GM21786 (cell line): ENCODE results near the gene CDC25B.

ENCODE experiments used
- ATAC-seq: cut with Tn5 transposase; IDR thresholded peaks from one replicate; pipeline ENCODE4 v1.9.1; 2021; ENCODE audit not compliant: unreplicated experiment

The CDC25B gene

DNA sequence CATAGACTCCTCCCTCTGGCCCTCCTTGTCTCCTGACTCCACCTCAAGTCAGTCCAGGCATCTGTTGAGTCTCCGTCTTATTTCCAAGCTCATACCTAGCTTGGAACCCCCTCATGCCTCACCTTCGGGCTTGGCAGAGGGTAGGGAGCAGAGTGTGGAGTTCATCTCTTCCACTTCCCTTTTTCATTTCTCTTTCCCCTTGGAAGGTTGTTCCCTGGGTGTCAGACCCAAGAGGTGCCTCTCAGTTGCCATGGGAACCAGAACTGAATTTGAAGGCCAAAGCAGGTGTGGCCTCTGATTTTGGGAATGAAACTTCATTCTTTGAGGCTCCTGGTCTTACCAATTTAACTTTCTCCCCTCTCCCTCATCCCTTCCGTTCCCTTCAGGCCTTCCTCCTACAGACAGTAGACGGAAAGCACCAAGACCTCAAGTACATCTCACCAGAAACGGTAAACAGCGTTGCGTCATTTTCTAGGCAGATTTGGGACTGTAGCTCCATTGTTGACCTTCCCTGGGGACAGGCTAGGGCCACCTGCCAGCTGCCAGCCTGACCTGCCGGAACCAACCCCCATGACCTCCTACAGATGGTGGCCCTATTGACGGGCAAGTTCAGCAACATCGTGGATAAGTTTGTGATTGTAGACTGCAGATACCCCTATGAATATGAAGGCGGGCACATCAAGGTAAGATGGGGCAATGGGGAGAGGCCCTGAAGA, 6.6 kb downstream of the CDC25B start:
- ATAC-seq = no peak

DNA sequence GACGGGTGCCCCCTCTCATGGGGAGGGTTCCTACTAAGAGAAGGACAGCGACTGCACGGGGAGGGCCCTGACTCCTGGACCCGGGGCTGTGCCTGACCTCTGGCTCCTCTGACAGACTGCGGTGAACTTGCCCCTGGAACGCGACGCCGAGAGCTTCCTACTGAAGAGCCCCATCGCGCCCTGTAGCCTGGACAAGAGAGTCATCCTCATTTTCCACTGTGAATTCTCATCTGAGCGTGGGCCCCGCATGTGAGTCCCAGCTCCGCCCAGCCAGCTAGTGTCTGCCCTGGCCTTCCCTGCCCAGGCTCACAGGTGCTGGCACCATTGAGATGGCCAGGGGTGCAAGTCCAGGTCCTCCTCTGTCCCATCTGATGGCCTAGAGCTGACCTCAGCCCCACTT, 7.2 kb downstream of the CDC25B start:
- no peak for ATAC-seq

DNA sequence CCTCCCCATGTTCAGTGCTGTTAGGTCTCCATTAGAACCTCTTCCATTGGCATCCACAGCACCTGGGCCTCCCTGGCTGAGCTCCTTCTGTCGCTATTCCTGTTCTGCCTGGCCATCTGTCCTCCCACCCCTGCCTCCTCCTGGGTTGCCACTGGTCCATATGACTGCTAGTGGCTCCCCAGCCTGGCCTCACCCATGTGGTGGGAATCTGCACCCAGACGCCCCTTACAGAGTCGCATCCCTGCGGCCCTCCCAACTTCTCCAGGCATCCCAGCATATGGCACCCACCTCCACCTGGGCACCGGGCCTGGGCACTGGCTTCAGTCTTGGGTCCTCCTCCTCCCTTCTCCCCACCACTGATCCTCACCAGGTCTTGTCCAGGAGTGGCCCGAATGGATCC, 7.7 kb downstream of the CDC25B start:
- ATAC-seq = no peak

DNA sequence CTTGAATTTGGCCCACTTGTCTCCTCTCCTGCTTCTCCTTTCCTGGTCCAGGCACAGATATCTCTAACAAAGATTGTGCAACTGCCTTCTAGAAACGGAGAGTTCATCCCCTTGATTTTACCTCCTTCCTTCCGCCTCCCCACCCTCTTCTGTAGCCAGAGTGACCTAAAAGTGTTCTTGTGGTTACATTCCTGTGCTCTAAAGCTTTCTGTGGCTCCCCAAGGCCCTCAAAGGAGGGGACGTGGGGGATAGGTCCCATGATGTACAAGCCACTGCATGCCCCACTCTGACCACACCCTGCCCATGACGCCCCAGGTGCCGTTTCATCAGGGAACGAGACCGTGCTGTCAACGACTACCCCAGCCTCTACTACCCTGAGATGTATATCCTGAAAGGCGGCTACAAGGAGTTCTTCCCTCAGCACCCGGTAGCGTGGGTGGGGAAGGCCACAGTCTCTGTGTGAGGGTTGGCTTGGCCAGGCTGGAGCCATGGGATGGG, 8.2 kb downstream of the CDC25B start:
- ATAC-seq = no peak

DNA sequence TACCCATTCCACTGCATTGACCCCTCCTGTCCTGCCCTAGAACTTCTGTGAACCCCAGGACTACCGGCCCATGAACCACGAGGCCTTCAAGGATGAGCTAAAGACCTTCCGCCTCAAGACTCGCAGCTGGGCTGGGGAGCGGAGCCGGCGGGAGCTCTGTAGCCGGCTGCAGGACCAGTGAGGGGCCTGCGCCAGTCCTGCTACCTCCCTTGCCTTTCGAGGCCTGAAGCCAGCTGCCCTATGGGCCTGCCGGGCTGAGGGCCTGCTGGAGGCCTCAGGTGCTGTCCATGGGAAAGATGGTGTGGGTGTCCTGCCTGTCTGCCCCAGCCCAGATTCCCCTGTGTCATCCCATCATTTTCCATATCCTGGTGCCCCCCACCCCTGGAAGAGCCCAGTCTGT, 8.7 kb downstream of the CDC25B start:
- ATAC-seq = no peak

DNA sequence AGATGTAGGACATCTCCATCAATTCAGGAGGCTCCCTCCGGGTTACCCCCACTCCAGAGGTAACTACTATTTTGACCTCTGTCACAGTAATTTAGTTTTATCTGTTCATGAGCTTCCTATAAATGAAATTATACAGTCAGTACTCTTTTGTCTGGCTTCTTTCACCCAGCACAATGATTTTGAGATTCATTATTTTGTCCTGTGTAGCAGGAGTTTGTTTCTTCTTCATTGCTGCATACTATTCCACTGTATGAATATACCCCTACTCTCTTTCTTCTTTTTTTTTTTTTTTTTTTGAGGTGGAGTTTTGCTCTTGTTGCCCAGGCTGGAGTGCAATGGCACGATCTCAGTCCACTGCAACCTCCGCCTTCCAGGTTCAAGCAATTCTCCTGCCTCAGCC, 12.4 kb downstream of the CDC25B start:
- ATAC-seq = no peak

DNA sequence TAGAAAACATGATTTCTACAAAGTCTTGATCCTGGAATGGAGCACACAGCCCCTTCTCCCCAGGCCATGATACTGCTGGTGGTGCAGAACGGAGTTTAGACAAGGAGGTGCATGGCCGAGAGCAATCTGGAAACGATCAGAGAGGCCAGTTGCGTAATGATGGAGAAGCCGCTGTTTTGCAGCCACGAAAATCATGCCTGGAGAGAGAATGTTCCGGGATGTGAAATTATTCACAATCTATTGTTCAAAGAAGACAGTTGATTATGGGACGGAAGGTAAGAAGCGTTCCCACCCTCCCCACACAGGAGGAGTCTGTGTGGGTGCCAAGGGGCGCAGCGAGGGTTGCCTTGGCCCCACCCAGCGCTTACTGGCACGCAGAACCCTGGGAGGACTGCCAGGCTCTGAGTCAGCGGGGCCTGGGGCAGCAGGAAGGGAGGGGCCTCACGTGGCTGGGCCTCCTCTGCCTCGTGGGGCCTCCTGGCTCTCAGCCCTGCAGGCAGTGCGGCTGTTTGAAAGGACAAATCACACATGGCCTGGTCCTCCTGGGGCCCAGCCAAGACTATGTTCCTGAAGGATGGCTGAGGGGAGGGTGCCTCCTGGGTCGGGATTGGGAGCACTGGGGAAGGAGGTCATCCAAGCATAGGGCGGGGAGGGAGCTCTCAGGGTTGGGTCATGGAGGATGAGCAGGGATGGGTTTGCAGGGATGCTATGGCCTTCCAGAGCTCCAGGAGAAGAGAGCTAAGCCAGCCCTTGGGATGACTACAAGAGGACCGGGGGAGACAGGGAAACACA, 15.6 kb downstream of the CDC25B start:
- no peak for ATAC-seq

DNA sequence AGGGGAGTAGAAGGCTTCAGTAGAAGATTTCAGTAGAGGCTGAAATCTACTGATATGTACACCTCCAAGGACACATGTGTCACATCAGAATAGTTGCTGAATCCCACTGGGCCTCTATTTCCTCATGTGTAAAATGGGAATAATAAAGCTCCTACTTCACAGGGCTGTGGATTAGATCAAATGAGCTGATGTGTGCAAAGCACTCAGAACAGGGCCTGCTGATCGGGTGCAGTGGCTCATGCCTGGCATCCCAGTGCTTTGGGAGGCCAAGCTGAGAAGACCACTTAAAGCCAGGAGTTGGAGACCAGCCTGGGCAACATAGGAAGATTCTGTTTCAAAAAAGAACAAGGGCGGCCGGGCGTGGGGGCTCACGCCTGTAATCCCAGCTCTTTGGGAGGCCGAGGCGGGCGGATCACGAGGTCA, 16.2 kb downstream of the CDC25B start:
- ATAC-seq = no peak

DNA sequence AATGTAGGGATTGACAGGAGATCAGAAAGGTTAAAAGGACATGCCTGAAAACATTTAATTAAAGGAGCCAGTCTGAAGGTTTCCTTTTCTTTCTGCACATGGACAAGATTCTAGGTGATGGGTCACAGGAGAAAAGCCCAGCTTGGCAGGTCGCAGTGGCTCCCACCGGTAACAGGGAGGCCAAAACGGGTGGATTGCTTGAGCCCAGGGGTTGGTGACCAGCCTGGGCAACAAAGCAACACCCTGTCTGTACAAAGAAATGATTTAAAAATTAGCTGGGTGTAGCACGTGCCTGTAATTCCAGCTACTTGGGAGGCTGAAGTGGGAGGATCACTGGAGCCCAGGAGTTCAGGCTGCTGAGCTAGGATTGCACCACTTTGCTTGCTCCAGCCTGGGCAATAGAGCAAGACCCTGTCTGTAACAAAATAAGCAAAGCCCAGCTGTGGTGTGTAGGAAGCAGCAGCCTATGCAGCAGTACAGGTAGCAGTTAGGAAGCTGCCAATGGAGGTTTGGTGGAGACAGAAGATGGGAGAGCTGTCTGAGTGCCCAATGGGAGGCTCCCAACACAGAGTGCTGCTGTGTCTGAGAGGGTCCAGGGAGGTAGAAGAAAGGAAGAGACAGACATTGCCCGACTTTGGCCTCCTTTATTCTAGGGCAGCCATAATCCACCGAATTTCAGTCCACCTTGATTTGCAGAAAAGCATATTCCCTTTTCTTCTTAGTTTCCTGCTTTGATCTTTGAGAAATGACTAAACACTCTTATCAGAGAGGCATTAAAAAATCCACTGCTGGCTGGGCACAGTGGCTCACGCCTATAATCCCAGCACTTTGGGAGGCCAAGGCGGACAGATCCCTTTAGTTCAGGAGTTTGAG, 17.1 kb downstream of the CDC25B start:
- no peak for ATAC-seq

DNA sequence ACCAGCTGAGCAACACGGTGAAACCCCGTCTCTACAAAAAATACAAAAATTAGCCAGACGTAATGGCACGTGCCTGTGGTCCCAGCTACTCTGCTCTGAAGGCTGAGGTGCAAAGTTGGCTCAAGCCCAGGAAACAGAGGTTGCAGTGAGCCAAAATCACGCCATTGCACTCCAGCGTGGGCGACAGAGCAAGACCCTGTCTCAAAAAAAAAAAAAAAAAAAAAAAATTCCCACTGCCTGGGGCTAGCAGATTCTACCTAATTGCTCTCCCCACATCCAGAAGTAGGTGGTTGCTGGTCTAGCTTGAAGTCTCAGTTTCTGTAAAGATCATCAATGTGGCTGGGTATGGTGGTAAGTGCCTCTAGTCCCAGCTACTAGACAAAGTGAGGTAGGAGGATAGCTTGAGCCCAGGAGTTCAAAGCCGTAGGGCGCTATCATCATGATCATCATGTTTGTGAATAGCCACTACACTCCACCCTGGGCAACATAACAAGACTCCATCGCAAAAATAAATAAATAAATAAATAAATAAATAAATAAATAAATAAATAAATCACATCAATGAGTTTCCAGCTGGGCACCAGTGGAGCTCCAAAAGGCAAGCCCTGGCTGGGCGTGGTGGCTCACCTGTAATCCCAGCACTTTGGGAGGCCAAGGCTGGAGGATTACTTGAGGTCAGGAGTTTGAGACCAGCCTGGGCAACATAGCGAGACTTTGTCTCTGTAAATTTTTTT, 17.9 kb downstream of the CDC25B start:
- no peak for ATAC-seq

DNA sequence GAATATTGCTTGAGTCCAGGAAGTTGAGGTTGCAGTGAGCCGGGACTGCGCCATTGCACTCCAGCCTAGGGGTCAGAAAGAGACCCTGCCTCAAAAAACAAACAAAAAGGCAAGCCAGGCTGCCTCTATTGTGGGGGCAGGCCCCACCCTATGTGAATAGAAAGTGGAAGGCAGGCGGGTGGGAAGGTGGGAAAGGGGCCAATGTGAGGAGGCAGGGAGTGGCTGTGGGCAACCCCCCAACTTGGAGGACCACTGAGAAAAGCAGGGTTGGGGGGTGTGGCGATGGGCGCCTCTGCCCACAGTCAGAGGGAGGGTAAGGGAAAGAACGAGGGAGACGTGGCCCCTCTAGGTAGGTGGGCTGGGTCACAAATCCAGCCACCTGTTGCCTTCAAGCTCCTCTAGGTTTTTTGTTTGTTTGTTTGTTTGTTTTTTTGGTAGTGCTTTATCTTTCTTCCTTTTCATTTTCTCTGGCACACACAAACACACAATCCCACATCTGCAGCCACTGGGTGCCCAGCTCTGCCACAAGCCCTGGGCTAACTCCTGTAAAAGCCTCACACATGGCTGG, 18.9 kb downstream of the CDC25B start:
- no peak for ATAC-seq

DNA sequence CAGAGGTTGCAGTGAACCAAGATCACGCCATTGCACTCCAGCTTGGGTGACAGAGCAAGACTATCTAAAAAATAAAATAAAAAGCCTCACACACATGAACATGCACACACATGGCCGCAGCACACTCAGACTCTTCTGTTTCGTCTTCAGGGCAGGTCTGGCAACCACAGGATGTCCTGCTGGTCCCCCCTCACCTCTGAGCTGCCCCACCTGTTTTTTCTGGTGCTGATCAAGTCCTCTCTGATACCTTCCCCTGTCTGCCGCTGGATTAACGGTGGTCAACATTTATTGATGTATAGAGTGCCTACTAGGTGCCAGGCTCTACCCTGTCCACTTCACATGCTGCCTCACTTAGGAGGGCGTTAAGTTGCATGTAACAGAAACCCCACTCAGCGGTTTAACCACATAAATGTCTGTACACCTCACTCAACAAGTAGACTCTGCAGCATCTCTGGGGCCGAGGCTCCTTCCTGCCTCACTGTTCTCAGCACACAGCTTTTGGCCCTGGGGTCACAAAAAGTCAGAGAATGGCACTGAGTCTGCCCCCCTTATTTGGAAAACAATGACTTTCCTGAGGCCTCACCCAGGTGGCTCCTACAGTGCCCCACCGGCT, 19.7 kb downstream of the CDC25B start:
- ATAC-seq = no peak

DNA sequence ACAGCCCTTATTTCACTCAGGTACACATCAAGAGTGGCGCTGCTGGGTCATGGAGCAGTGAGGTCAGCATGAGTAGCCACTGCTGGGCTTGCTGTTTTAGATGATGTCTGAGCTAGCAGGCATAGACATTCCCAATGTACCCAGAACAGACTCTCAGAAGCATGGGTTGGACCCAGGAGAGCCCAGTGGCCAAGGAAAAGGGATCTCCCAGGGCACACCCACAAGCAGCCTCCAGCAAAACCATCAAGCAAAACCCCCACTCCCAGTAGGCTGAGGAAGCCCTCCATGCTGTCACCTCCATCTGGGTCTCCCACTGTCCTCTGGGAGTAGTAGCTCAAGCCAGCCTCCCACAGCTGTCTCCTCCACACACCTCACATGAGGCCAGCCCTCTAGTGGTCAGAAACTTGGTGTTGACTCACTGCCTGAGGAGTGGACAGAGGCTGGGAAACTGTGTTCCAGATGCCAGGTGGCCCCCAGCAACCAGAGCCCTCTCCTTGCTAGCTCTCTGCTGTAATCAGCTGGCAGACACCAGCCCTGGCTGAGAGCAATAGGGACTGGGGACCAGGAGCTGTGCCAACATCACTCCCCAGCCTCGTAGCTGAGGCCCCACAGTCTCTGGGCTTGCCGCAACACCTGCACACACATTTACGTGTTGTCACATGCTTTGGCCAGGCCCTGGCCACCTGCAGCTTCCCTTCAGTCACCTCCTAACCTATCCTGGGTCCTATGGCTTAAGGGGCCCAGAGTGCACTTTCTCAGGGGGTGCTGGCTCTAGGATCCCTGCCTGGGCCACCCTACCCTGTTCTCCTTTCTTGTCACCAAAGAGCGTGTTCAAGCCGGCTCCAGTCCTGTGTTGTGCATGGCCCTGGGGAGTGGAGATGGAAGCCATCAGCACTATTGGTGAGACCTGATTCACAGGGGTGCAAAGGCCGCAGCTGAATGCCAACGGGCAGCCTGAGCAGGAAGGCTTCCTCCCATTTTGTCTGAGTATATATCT, 22.3 kb downstream of the CDC25B start:
- no peak for ATAC-seq

DNA sequence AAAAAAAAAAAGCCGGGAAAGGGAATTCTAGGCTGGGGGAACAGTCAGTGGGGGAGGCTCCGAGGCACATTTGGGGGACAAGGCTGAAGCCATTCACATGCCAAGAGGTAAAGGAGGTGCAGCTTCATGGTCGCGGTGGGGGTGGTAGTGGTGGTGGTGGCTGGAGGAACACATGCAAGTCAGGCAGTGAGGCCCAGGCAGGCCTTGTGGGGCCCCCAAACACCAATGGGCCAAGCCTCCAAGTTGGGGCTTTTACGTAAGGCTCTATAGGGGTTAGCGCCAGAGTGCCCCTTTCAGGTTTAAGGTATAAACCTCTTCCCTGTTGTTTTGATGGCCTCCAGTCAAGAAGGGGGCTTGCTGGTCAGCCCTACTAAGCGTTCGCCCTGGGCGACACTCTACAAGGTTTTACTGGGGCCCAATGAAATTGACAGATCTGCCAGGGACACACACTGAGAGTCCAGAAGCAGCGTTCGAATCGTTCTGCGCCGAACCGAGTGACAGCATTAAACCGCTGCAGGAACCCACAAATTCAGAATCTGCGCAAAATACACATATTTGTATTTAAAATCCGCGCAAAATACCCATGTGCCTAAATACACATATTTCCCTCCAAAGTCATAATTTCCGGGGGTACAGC, 23.4 kb downstream of the CDC25B start:
- no peak for ATAC-seq

DNA sequence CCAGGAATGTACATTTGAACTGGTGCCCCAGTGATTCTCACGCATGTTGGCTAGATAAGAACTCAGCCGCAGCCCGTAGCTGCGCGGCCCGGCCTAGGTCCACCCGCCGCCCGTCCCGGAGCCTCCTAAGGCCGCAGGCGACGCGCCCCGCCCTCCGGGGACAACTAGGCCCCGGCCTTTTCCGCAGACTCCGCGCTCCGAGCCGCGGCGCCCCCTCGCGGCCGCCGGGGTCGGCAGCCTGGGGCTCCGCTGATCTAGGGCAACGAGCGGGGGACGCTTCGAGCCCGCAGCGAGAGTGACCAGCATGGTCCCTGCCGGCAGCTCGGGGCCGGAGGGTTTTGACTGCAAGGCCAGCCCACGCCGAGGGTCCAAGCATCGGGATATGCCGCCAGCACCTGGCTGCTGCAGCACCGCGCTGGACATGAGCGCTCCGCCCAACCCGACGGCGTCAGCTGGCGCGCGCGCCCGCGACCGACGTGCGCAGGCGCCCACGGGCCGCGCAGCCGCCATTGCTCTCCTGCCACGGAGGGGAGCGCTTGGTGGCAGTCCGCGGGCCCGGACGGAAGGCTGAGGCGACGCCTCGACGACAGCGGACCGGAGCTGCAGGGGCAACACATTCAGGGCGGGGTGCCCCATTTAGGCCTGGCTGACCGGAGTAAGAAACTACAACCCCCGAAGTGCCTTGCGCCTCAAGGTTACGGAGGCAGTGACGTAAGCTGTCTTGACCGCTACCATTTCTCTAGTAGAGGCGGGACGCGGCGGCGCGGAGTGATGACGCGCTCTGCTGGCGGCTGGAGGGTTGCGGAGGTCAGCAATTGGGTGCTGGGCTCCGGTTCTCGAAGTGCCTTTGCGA, 24.2 kb downstream of the CDC25B start, which contains the start of gene AP5S1:
TSS of gene AP5S1 (plus strand) at position 500 of the 853 bp plus-strand sequence. CDS start 1,571 bp downstream, outside the sequence.
- peak; percentile 78 for ATAC-seq

DNA sequence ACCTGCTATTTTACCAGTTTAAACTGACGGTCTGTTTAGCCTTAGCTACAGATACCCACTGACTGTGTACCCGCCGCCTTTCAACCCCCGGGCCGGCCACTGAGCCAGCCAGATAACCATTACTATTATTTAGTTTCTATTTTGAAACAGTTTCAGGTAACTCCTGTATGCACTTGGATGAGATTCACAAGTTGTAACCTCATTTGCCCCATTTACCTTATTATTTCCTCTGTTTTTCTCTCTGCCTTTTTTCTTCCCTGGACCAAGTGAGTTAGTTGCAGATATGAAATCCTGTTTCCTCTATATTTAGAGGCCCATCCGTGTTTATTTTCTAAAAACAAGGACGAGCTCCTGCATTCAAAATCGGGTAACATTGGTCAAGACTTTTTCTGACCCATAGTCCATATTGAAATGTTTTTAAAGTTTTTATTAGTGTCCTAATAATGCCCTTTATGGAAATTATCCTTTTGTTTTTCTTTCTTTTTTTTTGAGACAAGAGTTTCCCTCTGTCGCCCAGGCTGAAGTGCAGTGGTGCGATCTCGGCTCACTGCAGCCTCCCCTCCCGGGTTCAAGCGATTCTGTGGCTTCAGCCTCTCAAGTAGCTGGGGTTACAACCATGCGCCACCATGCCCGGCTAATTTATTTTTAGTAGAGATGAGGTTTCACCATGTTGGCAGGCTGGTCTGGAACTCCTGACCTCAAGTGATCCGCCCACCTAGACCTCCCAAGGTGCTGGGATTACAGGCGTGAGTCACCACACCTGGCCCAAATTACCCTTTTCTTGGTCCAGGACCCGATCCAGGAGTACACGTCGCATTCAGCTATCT, 25.0 kb downstream of the CDC25B start:
- peak; percentile 2 for ATAC-seq
